GM23338 (cell line): Measurements from ENCODE around the gene ARL15. TPM values are rescaled to one million over a fixed set of nuclear protein-coding genes. Genes with fewer than 3 reads are reported as not detected.

Experiments used
- ATAC-seq: fragments of 200-7000 bp; cut with Tn5 transposase; 3 replicates; pipeline ENCODE4 v1.9.1; 2020
- DNase-seq: peaks from one replicate; pipeline ENCODE4 v3.0.0-alpha.2; 2015; ENCODE audit warnings: low spot score
- H2AFZ ChIP-seq: fragments of 200-600 bp; sonication (generic); 2 replicates; pipeline ENCODE4 v1.8.0; 2016; ENCODE audit warnings: antibody characterized with exemption, mild to moderate bottlenecking, moderate library complexity
- H3F3A ChIP-seq: fragments of 200-600 bp; sonication (generic); replicated peaks from 2 replicates; pipeline ENCODE4 v1.8.0; 2017; ENCODE audit warnings: antibody characterized with exemption, mixed run types, low read depth
- H3K27ac ChIP-seq: fragments of 200-600 bp; sonication (generic); 2 replicates; pipeline ENCODE4 v1.6.1; 2016; ENCODE audit warnings: low read depth
- H3K27me3 ChIP-seq: fragments of 200-600 bp; sonication (generic); 2 replicates; pipeline ENCODE4 v1.8.0; 2016; ENCODE audit warnings: mild to moderate bottlenecking, mixed run types, moderate library complexity; ENCODE audit not compliant: insufficient read depth
- H3K36me3 ChIP-seq: fragments of 200-600 bp; sonication (generic); 2 replicates; pipeline ENCODE4 v1.8.0; 2016; ENCODE audit warnings: mild to moderate bottlenecking; ENCODE audit not compliant: insufficient read depth
- H3K4me1 ChIP-seq: fragments of 200-600 bp; sonication (generic); 2 replicates; pipeline ENCODE4 v1.8.0; 2016; ENCODE audit warnings: mild to moderate bottlenecking, moderate library complexity; ENCODE audit not compliant: insufficient read depth
- H3K4me2 ChIP-seq: fragments of 200-600 bp; sonication (generic); 2 replicates; pipeline ENCODE4 v1.7.1; 2017; ENCODE audit warnings: mixed run types
- H3K4me3 ChIP-seq: fragments of 200-600 bp; sonication (generic); 2 replicates; pipeline ENCODE4 v1.6.1; 2016; ENCODE audit warnings: mixed run types
- H3K79me2 ChIP-seq: fragments of 200-600 bp; sonication (generic); replicated peaks from 2 replicates; pipeline ENCODE4 v1.8.0; 2017; ENCODE audit warnings: mild to moderate bottlenecking; ENCODE audit not compliant: insufficient read depth
- H3K9me2 ChIP-seq: fragments of 200-600 bp; sonication (generic); 2 replicates; pipeline ENCODE4 v1.8.0; 2017; ENCODE audit not compliant: insufficient read depth
- H4K20me1 ChIP-seq: fragments of 200-600 bp; sonication (generic); replicated peaks from 2 replicates; pipeline ENCODE4 v1.8.0; 2017; ENCODE audit warnings: mild to moderate bottlenecking; ENCODE audit not compliant: insufficient read depth
- H3K27ac Mint-ChIP-seq: 2 replicates; pipeline ENCODE4 v1.8.0; 2020; ENCODE audit warnings: inconsistent platforms, mild to moderate bottlenecking, moderate library complexity, mixed read lengths
- H3K27me3 Mint-ChIP-seq: 3 replicates; pipeline ENCODE4 v1.8.0; 2022; ENCODE audit warnings: low read depth, mild to moderate bottlenecking, moderate library complexity, mixed read lengths, inconsistent platforms; ENCODE audit not compliant: insufficient read depth, poor library complexity
- H3K36me3 Mint-ChIP-seq: 3 replicates; pipeline ENCODE4 v1.8.0; 2021; ENCODE audit warnings: low read depth, mild to moderate bottlenecking, inconsistent platforms, moderate library complexity, mixed read lengths
- H3K4me1 Mint-ChIP-seq: 3 replicates; pipeline ENCODE4 v1.8.0; 2020; ENCODE audit warnings: mild to moderate bottlenecking, inconsistent platforms, mixed read lengths
- H3K4me3 Mint-ChIP-seq: 3 replicates; pipeline ENCODE4 v1.8.0; 2021; ENCODE audit warnings: moderate library complexity, mild to moderate bottlenecking, inconsistent platforms, mixed read lengths
- H3K9me3 Mint-ChIP-seq: 3 replicates; pipeline ENCODE4 v1.8.0; 2020; ENCODE audit warnings: moderate library complexity, mild to moderate bottlenecking, inconsistent platforms, mixed read lengths
- CREB1 ChIP-seq: fragments of 250-450 bp; sonication (Bioruptor Pico); IDR thresholded peaks from 2 replicates; pipeline ENCODE4 v1.5.0; 2020; ENCODE audit warnings: low read depth, mild to moderate bottlenecking, moderate library complexity
- EZH2phosphoT487 ChIP-seq: fragments of 200-600 bp; sonication (generic); IDR thresholded peaks from one replicate; pipeline ENCODE4 v1.8.1; 2018; ENCODE audit warnings: antibody characterized with exemption; ENCODE audit not compliant: unreplicated experiment
- JUNB ChIP-seq: IDR thresholded peaks from one replicate; pipeline ENCODE4 v1.6.1; 2016; ENCODE audit warnings: antibody characterized with exemption; ENCODE audit not compliant: unreplicated experiment
- POLR2AphosphoS5 ChIP-seq: IDR thresholded peaks from 2 replicates; pipeline ENCODE4 v1.6.1; 2016; ENCODE audit warnings: antibody characterized with exemption, low read depth
- ZNF114 ChIP-seq: fragments of 250-450 bp; sonication (Bioruptor Pico); IDR thresholded peaks from 2 replicates; pipeline ENCODE4 v1.5.0; 2020; ENCODE audit warnings: mild to moderate bottlenecking, moderate library complexity
- ZNF331 ChIP-seq: fragments of 250-450 bp; sonication (Bioruptor Pico); IDR thresholded peaks from 2 replicates; pipeline ENCODE4 v1.5.0; 2020; ENCODE audit warnings: low read depth, mild to moderate bottlenecking, moderate library complexity
- polyA plus RNA-seq: library from polyadenylated mRNA; unstranded; fragments of >200 nt; fragmentation: Nextera tagmentation; extraction: Ambion mirVana; gene quantifications from 2 replicates; pipeline ENCODE4 v1.2.1, GENCODE V29; 2016
- total RNA-seq: library from RNA; depleted of rRNA; stranded (reverse); fragments of >200 nt; shearing (Covaris generic); gene quantifications from 2 replicates; pipeline ENCODE4 v1.2.3, GENCODE V29; 2014
- TF ChIP-seq, protein P1 (sequence below): IDR thresholded peaks from one replicate; pipeline ENCODE4 v1.6.1; 2018; ENCODE audit warnings: antibody characterized with exemption; ENCODE audit not compliant: unreplicated experiment
- TF ChIP-seq, protein P2 (sequence below), 2 experiments: fragments of 200-600 bp in 1 of 2; sonication (generic) in 1 of 2; conservative IDR thresholded peaks; 2 replicates each; pipeline versions ENCODE4 v1.5.1 to v1.6.1; 2016 to 2017; ENCODE audit warnings: antibody characterized with exemption in 2 of 2, low read depth in 2 of 2, mild to moderate bottlenecking in 2 of 2, moderate library complexity in 1 of 2
- TF ChIP-seq, protein P3 (sequence below): fragments of 250-450 bp; sonication (Bioruptor Pico); IDR thresholded peaks from 2 replicates; pipeline ENCODE4 v1.5.0; 2020; ENCODE audit warnings: mild to moderate bottlenecking, moderate library complexity

ARL15 gene
- total and polyA plus RNA-seq, 2 experiments from 2014 or later = 13.0 to 54.0 TPM

DNA sequence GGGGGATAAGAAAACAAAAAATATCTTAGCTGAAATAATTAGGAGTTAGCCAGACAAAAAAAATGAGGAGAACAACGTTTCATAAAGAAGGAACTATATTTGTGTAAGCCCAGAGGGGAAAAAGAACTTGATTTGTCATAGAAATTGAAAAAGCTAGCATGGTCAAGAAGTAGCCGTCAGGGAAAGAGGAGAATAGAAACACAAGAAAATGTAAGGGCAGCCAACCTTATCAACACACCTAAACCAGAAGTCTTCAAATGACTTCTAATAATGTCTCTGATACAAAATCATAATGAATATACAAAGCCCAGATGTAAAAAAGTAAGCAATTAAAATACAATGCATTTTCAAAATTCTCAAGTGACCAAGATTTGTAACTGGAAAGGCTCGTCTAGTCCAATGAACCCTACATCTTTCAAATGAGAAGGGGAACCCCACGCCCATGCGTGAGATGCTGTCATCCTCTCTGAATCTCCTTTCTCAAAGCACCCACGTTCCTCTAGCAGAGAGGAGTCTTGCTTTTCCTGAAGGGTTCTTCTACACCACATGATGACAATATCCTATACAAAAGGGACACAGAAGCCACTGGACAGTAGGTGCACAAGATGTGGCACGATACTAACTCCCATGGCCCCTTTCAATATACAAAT lies 103.7 kb downstream of the ARL15 start:
- DNase-seq = no peak
- Histone ChIP-seq H3K4me2 (no peak overlapping the region), H4K20me1 (no peaks in the 10 kb centered on the region), H3K27me3 (no peaks in the 10 kb centered on the region), H3K79me2 (peaks cover 23% of the 10 kb centered on the region), H3K36me3 (no peaks in the 10 kb centered on the region), H3F3A (no peaks in the 10 kb centered on the region), H3K27ac (no peak overlapping the region), H3K4me1 (peaks cover 20% of the 10 kb centered on the region), H3K4me3 (no peak overlapping the region), H2AFZ (no peak overlapping the region), H3K9me2 (peaks cover 5% of the 10 kb centered on the region; the same call in 1 of the 2 replicates)
- Mint-ChIP-seq H3K27me3 (no peaks in the 10 kb centered on the region), H3K36me3 (peaks cover 7% of the 10 kb centered on the region), H3K27ac (peak overlapping the region; percentile 48; the same call in 1 of the 2 replicates), H3K9me3 (peaks cover 8% of the 10 kb centered on the region; the same call in 2 of the 3 replicates), H3K4me3 (no peak overlapping the region), H3K4me1 (peaks cover 19% of the 10 kb centered on the region)
- ATAC-seq = no peak
- no peak for TF ChIP-seq CREB1
- TF ChIP-seq JUNB = no peak
- TF ChIP-seq ZNF331 (CRISPR knock-in tag) = no peak
- TF ChIP-seq, protein P1, sequence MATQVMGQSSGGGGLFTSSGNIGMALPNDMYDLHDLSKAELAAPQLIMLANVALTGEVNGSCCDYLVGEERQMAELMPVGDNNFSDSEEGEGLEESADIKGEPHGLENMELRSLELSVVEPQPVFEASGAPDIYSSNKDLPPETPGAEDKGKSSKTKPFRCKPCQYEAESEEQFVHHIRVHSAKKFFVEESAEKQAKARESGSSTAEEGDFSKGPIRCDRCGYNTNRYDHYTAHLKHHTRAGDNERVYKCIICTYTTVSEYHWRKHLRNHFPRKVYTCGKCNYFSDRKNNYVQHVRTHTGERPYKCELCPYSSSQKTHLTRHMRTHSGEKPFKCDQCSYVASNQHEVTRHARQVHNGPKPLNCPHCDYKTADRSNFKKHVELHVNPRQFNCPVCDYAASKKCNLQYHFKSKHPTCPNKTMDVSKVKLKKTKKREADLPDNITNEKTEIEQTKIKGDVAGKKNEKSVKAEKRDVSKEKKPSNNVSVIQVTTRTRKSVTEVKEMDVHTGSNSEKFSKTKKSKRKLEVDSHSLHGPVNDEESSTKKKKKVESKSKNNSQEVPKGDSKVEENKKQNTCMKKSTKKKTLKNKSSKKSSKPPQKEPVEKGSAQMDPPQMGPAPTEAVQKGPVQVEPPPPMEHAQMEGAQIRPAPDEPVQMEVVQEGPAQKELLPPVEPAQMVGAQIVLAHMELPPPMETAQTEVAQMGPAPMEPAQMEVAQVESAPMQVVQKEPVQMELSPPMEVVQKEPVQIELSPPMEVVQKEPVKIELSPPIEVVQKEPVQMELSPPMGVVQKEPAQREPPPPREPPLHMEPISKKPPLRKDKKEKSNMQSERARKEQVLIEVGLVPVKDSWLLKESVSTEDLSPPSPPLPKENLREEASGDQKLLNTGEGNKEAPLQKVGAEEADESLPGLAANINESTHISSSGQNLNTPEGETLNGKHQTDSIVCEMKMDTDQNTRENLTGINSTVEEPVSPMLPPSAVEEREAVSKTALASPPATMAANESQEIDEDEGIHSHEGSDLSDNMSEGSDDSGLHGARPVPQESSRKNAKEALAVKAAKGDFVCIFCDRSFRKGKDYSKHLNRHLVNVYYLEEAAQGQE = no peak
- no peak for TF ChIP-seq POLR2AphosphoS5
- no peak for TF ChIP-seq ZNF114 (CRISPR knock-in tag)
- TF ChIP-seq EZH2phosphoT487 = no peak
- TF ChIP-seq, protein P2, sequence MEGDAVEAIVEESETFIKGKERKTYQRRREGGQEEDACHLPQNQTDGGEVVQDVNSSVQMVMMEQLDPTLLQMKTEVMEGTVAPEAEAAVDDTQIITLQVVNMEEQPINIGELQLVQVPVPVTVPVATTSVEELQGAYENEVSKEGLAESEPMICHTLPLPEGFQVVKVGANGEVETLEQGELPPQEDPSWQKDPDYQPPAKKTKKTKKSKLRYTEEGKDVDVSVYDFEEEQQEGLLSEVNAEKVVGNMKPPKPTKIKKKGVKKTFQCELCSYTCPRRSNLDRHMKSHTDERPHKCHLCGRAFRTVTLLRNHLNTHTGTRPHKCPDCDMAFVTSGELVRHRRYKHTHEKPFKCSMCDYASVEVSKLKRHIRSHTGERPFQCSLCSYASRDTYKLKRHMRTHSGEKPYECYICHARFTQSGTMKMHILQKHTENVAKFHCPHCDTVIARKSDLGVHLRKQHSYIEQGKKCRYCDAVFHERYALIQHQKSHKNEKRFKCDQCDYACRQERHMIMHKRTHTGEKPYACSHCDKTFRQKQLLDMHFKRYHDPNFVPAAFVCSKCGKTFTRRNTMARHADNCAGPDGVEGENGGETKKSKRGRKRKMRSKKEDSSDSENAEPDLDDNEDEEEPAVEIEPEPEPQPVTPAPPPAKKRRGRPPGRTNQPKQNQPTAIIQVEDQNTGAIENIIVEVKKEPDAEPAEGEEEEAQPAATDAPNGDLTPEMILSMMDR (conservative IDR thresholded peaks at IDR 0.05; ENCODE audit: low read depth in 2 of 2) = no peak
- TF ChIP-seq, protein P3, sequence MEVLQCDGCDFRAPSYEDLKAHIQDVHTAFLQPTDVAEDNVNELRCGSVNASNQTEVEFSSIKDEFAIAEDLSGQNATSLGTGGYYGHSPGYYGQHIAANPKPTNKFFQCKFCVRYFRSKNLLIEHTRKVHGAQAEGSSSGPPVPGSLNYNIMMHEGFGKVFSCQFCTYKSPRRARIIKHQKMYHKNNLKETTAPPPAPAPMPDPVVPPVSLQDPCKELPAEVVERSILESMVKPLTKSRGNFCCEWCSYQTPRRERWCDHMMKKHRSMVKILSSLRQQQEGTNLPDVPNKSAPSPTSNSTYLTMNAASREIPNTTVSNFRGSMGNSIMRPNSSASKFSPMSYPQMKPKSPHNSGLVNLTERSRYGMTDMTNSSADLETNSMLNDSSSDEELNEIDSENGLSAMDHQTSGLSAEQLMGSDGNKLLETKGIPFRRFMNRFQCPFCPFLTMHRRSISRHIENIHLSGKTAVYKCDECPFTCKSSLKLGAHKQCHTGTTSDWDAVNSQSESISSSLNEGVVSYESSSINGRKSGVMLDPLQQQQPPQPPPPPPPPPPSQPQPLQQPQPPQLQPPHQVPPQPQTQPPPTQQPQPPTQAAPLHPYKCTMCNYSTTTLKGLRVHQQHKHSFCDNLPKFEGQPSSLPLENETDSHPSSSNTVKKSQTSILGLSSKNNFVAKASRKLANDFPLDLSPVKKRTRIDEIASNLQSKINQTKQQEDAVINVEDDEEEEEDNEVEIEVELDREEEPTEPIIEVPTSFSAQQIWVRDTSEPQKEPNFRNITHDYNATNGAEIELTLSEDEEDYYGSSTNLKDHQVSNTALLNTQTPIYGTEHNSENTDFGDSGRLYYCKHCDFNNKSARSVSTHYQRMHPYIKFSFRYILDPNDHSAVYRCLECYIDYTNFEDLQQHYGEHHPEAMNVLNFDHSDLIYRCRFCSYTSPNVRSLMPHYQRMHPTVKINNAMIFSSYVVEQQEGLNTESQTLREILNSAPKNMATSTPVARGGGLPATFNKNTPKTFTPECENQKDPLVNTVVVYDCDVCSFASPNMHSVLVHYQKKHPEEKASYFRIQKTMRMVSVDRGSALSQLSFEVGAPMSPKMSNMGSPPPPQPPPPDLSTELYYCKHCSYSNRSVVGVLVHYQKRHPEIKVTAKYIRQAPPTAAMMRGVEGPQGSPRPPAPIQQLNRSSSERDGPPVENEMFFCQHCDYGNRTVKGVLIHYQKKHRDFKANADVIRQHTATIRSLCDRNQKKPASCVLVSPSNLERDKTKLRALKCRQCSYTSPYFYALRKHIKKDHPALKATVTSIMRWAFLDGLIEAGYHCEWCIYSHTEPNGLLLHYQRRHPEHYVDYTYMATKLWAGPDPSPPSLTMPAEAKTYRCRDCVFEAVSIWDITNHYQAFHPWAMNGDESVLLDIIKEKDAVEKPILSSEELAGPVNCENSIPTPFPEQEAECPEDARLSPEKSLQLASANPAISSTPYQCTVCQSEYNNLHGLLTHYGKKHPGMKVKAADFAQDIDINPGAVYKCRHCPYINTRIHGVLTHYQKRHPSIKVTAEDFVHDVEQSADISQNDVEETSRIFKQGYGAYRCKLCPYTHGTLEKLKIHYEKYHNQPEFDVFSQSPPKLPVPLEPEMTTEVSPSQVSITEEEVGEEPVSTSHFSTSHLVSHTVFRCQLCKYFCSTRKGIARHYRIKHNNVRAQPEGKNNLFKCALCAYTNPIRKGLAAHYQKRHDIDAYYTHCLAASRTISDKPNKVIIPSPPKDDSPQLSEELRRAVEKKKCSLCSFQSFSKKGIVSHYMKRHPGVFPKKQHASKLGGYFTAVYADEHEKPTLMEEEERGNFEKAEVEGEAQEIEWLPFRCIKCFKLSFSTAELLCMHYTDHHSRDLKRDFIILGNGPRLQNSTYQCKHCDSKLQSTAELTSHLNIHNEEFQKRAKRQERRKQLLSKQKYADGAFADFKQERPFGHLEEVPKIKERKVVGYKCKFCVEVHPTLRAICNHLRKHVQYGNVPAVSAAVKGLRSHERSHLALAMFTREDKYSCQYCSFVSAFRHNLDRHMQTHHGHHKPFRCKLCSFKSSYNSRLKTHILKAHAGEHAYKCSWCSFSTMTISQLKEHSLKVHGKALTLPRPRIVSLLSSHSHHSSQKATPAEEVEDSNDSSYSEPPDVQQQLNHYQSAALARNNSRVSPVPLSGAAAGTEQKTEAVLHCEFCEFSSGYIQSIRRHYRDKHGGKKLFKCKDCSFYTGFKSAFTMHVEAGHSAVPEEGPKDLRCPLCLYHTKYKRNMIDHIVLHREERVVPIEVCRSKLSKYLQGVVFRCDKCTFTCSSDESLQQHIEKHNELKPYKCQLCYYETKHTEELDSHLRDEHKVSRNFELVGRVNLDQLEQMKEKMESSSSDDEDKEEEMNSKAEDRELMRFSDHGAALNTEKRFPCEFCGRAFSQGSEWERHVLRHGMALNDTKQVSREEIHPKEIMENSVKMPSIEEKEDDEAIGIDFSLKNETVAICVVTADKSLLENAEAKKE = no peak
